Measurements from ENCODE around the gene APOL1.
A peak's percentile ranks its signal among the peaks of the same experiment; 100 is the strongest.
"Not testable (repeated sequence)": the region's sequence is repeated elsewhere in the genome, so short reads cannot be mapped to it uniquely, and the experiment has no call there.

The APOL1 gene

GRCh38 chr22:36247955-36248354 is 5.0 kb upstream of the APOL1 start:
- no peak for DNase-seq

GRCh38 chr22:36249160-36249559 is 3.8 kb upstream of the APOL1 start:
- no peak for DNase-seq

GRCh38 chr22:36250292-36250960 is 2.5 kb upstream of the APOL1 start:
- not testable (repeated sequence) for DNase-seq

- not testable (repeated sequence) for DNase-seq
Observed at GRCh38 chr22:36251979-36252608, 839 bp upstream of the APOL1 start.

GRCh38 chr22:36253523-36254490 is 874 bp downstream of the APOL1 start:
- DNase-seq = no peak

GRCh38 chr22:36255572-36255971 is 2.6 kb downstream of the APOL1 start:
- DNase-seq = not testable (repeated sequence)

GRCh38 chr22:36256478-36256877 is 3.5 kb downstream of the APOL1 start:
- no peak for DNase-seq

GRCh38 chr22:36257308-36257707 is 4.4 kb downstream of the APOL1 start:
- DNase-seq = no peak

GRCh38 chr22:36257948-36258670 is 5.2 kb downstream of the APOL1 start:
- no peak for DNase-seq

- DNase-seq = peak; percentile 1
Observed at GRCh38 chr22:36258701-36259614, 6.0 kb downstream of the APOL1 start.

GRCh38 chr22:36259615-36260300 is 6.8 kb downstream of the APOL1 start:
- no peak for DNase-seq

- not testable (repeated sequence) for DNase-seq
Observed at GRCh38 chr22:36261675-36262074, 8.7 kb downstream of the APOL1 start.

- DNase-seq = not testable (repeated sequence)
Observed at GRCh38 chr22:36262307-36262706, 9.4 kb downstream of the APOL1 start.

- DNase-seq = not testable (repeated sequence)
Observed at GRCh38 chr22:36263216-36263673, 10.3 kb downstream of the APOL1 start.

- not testable (repeated sequence) for DNase-seq
Observed at GRCh38 chr22:36263886-36264664, 11.1 kb downstream of the APOL1 start.

GRCh38 chr22:36267058-36267457 is 14.1 kb downstream of the APOL1 start:
- no peak for DNase-seq

- no peak for DNase-seq
Observed at GRCh38 chr22:36267896-36268485, 15.1 kb downstream of the APOL1 start.

GRCh38 chr22:36271231-36271630 is 18.3 kb downstream of the APOL1 start:
- not testable (repeated sequence) for DNase-seq

- DNase-seq = not testable (repeated sequence)
Observed at GRCh38 chr22:36271951-36272350, 19.0 kb downstream of the APOL1 start.

- DNase-seq = no peak
Observed at GRCh38 chr22:36274531-36274930, 21.6 kb downstream of the APOL1 start.
